PC-9 (cell line): ENCODE data around the gene APOB.

Source experiments
- EZH2 ChIP-seq: fragments of 200-600 bp; sonication (generic); IDR thresholded peaks from 2 replicates; pipeline ENCODE4 v1.8.0; 2017; ENCODE audit warnings: antibody characterized with exemption, low read depth
- TF ChIP-seq, protein P1 (sequence below): fragments of 200-600 bp; sonication (generic); conservative IDR thresholded peaks from 2 replicates; pipeline ENCODE4 v1.6.1; 2017; ENCODE audit warnings: mixed run types, antibody characterized with exemption, mild to moderate bottlenecking, moderate library complexity

DNA sequence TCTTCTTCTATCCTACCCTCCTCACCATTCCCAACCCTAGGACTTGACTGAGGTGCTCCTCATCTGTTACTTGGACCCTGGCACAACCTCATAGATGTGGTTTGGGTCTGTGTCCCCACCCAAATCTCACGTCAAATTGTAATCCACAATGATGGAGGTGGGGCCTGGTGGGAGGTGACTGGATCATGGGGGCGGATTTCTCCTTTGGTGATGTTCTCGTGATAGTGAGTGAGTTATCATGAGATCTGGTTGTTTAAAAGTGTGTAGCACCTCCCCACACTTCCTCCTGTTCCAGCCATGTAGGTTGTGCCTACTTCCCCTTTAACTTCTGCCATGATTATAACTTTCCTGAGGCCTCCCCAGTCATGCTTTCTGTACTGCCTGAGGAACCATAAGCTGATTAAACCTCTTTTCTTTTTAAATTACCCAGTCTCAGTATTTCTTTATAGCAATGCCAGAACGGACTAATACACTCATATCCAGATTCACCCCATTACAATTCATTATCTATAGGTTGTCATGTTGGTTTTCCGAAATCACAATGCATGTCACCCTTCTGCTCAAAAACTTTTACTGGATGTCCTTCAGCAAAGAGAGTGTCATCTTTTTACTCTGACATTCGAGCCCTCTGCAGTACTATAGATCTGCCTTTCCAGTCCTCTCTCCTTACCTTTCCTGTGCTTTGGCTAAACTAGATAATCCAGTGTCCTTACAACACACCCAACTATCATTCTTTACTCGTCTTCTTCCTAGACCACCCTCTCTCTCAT, 45.7 kb downstream of the APOB start:
- TF ChIP-seq, protein P1, sequence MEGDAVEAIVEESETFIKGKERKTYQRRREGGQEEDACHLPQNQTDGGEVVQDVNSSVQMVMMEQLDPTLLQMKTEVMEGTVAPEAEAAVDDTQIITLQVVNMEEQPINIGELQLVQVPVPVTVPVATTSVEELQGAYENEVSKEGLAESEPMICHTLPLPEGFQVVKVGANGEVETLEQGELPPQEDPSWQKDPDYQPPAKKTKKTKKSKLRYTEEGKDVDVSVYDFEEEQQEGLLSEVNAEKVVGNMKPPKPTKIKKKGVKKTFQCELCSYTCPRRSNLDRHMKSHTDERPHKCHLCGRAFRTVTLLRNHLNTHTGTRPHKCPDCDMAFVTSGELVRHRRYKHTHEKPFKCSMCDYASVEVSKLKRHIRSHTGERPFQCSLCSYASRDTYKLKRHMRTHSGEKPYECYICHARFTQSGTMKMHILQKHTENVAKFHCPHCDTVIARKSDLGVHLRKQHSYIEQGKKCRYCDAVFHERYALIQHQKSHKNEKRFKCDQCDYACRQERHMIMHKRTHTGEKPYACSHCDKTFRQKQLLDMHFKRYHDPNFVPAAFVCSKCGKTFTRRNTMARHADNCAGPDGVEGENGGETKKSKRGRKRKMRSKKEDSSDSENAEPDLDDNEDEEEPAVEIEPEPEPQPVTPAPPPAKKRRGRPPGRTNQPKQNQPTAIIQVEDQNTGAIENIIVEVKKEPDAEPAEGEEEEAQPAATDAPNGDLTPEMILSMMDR, result no peak
- TF ChIP-seq EZH2, result no peak
